ENCODE data around the gene GCK. TPM values are rescaled to one million over a fixed set of nuclear protein-coding genes. Genes with fewer than 3 reads are reported as not detected.

The GCK gene
- total and polyA plus RNA-seq, 2 donors (not counting 1 experiment from before 2014, with no cell fraction given), result 0.22 to 0.24 TPM

DNA sequence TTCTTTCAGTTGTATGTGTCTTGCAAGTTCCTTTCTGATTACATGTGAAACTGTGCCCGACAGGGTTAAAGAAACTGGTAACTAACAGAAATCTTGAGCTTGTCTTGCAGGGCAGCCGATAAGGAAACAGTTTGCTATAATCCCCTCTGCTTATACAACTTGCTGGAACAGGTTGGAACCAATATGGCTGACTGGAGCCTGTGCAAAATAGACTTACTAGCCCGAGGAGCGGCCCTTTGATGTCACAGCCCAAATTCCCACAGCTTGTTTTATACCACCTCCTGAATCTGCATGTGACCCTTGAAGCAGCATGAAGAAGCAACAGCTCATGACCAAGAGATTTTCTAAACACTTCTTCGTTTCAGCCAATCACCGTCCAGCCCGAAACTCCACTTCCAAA lies 8.2 kb upstream of the GCK start:
- TF ChIP-seq, protein P1, sequence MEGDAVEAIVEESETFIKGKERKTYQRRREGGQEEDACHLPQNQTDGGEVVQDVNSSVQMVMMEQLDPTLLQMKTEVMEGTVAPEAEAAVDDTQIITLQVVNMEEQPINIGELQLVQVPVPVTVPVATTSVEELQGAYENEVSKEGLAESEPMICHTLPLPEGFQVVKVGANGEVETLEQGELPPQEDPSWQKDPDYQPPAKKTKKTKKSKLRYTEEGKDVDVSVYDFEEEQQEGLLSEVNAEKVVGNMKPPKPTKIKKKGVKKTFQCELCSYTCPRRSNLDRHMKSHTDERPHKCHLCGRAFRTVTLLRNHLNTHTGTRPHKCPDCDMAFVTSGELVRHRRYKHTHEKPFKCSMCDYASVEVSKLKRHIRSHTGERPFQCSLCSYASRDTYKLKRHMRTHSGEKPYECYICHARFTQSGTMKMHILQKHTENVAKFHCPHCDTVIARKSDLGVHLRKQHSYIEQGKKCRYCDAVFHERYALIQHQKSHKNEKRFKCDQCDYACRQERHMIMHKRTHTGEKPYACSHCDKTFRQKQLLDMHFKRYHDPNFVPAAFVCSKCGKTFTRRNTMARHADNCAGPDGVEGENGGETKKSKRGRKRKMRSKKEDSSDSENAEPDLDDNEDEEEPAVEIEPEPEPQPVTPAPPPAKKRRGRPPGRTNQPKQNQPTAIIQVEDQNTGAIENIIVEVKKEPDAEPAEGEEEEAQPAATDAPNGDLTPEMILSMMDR (IDR thresholded peaks at IDR 0.05), result no peak
- no peak for TF ChIP-seq EZH2 (IDR thresholded peaks at IDR 0.05; ENCODE audit: borderline replicate concordance, insufficient read depth, low read depth, low read length, poor library complexity, severe bottlenecking)
- no peaks in the 10 kb centered on the region for H3K9me3 ChIP-seq (ENCODE audit: control extremely low read depth in 1 of 3, control insufficient read depth in 2 of 3, insufficient read depth in 1 of 3, low read length in 2 of 3)
- ChIA-PET CTCF (interaction anchor here (0.8 to 3.2 kb wide), 4 partner anchors 14 to 780 kb away, joined by 3 to 15 read pairs (median 4); no protein-coding TSS in a partner anchor), POLR2A (no interaction called here)
- Mint-ChIP-seq H3K9me3 (ENCODE audit: insufficient read depth) (no peaks in the 10 kb centered on the region), H3K4me3 (no peak overlapping the region), H3K27me3 (peaks cover 16% of the 10 kb centered on the region), H3K4me1 (peaks cover 12% of the 10 kb centered on the region), H3K27ac (no peak overlapping the region)
- no peak overlapping the region for H3K4me3 ChIP-seq (ENCODE audit: control extremely low read depth in 1 of 5, extremely low read depth in 1 of 5, insufficient read depth in 1 of 5, low read depth in 2 of 5, low read length in 4 of 5)
- no peak overlapping the region for H2AFZ ChIP-seq (ENCODE audit: insufficient read depth, low read depth, low read length, poor library complexity, severe bottlenecking)
- H3K79me2 ChIP-seq (ENCODE audit: control insufficient read depth, insufficient read depth, low read length), result peaks cover 18% of the 10 kb centered on the region
- intact Hi-C loops (cut with micrococcal nuclease), result no loop called here
- H3K27ac ChIP-seq (ENCODE audit: low read length in 2 of 2), result no peak overlapping the region
- H3K4me1 ChIP-seq (ENCODE audit: control insufficient read depth in 2 of 2, insufficient read depth in 2 of 2, low read length in 2 of 2), result peaks cover 7 to 11% of the 10 kb centered on the region in 2 donors
- no peaks in the 10 kb centered on the region for H4K20me1 ChIP-seq (ENCODE audit: control insufficient read depth, insufficient read depth, low read length, poor library complexity, severe bottlenecking)
- ATAC-seq (ENCODE audit: low read depth) (no peak), DNase-seq (no peak)
- no peak overlapping the region for H3K9ac ChIP-seq (ENCODE audit: low read length)
- 92% methylated on average over 4 of the region's 7 CpGs for WGBS (ENCODE audit: insufficient coverage)
- H3K27me3 ChIP-seq (replicated peaks in 1 of 4; ENCODE audit: control extremely low read depth in 1 of 4, control insufficient read depth in 3 of 4, insufficient read depth in 4 of 4, low read length in 3 of 4), result no peaks in the 10 kb centered on the region
- H3K36me3 ChIP-seq (replicated peaks in 1 of 2; ENCODE audit: control extremely low read depth in 1 of 2, control insufficient read depth in 1 of 2, extremely low read depth in 1 of 2, insufficient read depth in 2 of 2, low read length in 1 of 2), result no peaks in the 10 kb centered on the region
- no peak overlapping the region for H3K4me2 ChIP-seq (replicated peaks; ENCODE audit: low read depth, low read length, poor library complexity, severe bottlenecking)

- ATAC-seq (ENCODE audit: low read depth), result no peak
- WGBS (ENCODE audit: insufficient coverage), result 33% methylated on average over 1 of the region's 3 CpGs
- H3K9me3 ChIP-seq (ENCODE audit: control extremely low read depth in 1 of 3, control insufficient read depth in 2 of 3, insufficient read depth in 1 of 3, low read length in 2 of 3), result no peaks in the 10 kb centered on the region
- peaks cover 8% of the 10 kb centered on the region for H3K79me2 ChIP-seq (ENCODE audit: control insufficient read depth, insufficient read depth, low read length)
- DNase-seq, result peak; percentile 54
- no peaks in the 10 kb centered on the region for H4K20me1 ChIP-seq (ENCODE audit: control insufficient read depth, insufficient read depth, low read length, poor library complexity, severe bottlenecking)
- no peak overlapping the region for H2AFZ ChIP-seq (ENCODE audit: insufficient read depth, low read depth, low read length, poor library complexity, severe bottlenecking)
- intact Hi-C loops (cut with micrococcal nuclease), result loop anchor here (1.0 kb wide), 1 partner anchor 124 kb away; no protein-coding TSS in a partner anchor
- H3K9ac ChIP-seq (ENCODE audit: low read length), result no peak overlapping the region
- H3K36me3 ChIP-seq (replicated peaks in 1 of 2; ENCODE audit: control extremely low read depth in 1 of 2, control insufficient read depth in 1 of 2, extremely low read depth in 1 of 2, insufficient read depth in 2 of 2, low read length in 1 of 2), result no peaks in the 10 kb centered on the region
- TF ChIP-seq, protein P1 (IDR thresholded peaks at IDR 0.05), result peak; percentile 73
- no peak for TF ChIP-seq EZH2 (IDR thresholded peaks at IDR 0.05; ENCODE audit: borderline replicate concordance, insufficient read depth, low read depth, low read length, poor library complexity, severe bottlenecking)
- no peaks in the 10 kb centered on the region for H3K9me3 Mint-ChIP-seq (ENCODE audit: insufficient read depth)
- no peak overlapping the region for H3K27ac Mint-ChIP-seq
- no peak overlapping the region for H3K27ac ChIP-seq (ENCODE audit: low read length in 2 of 2)
- no peak overlapping the region for H3K4me2 ChIP-seq (replicated peaks; ENCODE audit: low read depth, low read length, poor library complexity, severe bottlenecking)
- no peak overlapping the region for H3K4me3 ChIP-seq (ENCODE audit: control extremely low read depth in 1 of 5, extremely low read depth in 1 of 5, insufficient read depth in 1 of 5, low read depth in 2 of 5, low read length in 4 of 5)
- ChIA-PET CTCF (interaction anchor here (1.0 to 3.2 kb wide), 5 partner anchors 13 to 176 kb away, joined by 3 to 15 read pairs (median 4); no protein-coding TSS in a partner anchor), POLR2A (no interaction called here)
- peaks cover 1 to 2% of the 10 kb centered on the region in 2 donors for H3K4me1 ChIP-seq (ENCODE audit: control insufficient read depth in 2 of 2, insufficient read depth in 2 of 2, low read length in 2 of 2)
- no peaks in the 10 kb centered on the region for H3K27me3 ChIP-seq (replicated peaks in 1 of 4; ENCODE audit: control extremely low read depth in 1 of 4, control insufficient read depth in 3 of 4, insufficient read depth in 4 of 4, low read length in 3 of 4)
- H3K27me3 Mint-ChIP-seq, result peaks cover 19% of the 10 kb centered on the region
- H3K4me1 Mint-ChIP-seq, result peaks cover 3% of the 10 kb centered on the region
- no peak overlapping the region for H3K4me3 Mint-ChIP-seq
Observed at GRCh38 chr7:44196450-44196872, 7.2 kb upstream of the GCK start.
